ENCODE results near the gene PRRG1. TPM values are rescaled to one million over a fixed set of nuclear protein-coding genes. Genes with fewer than 3 reads are reported as not detected.

The PRRG1 gene
- total RNA-seq, 1 donor from 2014 or later, result not detected

- peaks cover 20% of the 10 kb centered on the region for H3K27me3 Mint-ChIP-seq (ENCODE audit: low read depth)
- peaks cover 2% of the 10 kb centered on the region for H3K4me1 Mint-ChIP-seq (ENCODE audit: low read depth)
- no peaks in the 10 kb centered on the region for H3K36me3 Mint-ChIP-seq (ENCODE audit: low read depth)
- H3K27ac Mint-ChIP-seq, result no peak overlapping the region
- intact Hi-C loops (cut with micrococcal nuclease), result no loop called here
- H3K4me3 Mint-ChIP-seq (ENCODE audit: low read depth), result no peak overlapping the region
- DNase-seq (ENCODE audit: low spot score), result no peak
- H3K9me3 Mint-ChIP-seq, result no peaks in the 10 kb centered on the region
These were observed 268 bp upstream of the PRRG1 start for GRCh38 chrX:37348971-37349220.

GRCh38 chrX:37350034-37350365 is 836 bp downstream of the PRRG1 start:
- Mint-ChIP-seq H3K36me3 (ENCODE audit: low read depth) (no peaks in the 10 kb centered on the region), H3K4me3 (ENCODE audit: low read depth) (no peak overlapping the region), H3K27ac (no peak overlapping the region), H3K27me3 (ENCODE audit: low read depth) (peaks cover 20% of the 10 kb centered on the region), H3K9me3 (no peaks in the 10 kb centered on the region), H3K4me1 (ENCODE audit: low read depth) (peaks cover 2% of the 10 kb centered on the region)
- DNase-seq (ENCODE audit: low spot score), result no peak
- intact Hi-C loops (cut with micrococcal nuclease), result no loop called here

- intact Hi-C loops (cut with micrococcal nuclease), result no loop called here
- Mint-ChIP-seq H3K27me3 (ENCODE audit: low read depth) (peaks cover 13% of the 10 kb centered on the region), H3K9me3 (no peaks in the 10 kb centered on the region), H3K4me1 (ENCODE audit: low read depth) (peaks cover 2% of the 10 kb centered on the region), H3K4me3 (ENCODE audit: low read depth) (no peak overlapping the region), H3K36me3 (ENCODE audit: low read depth) (no peaks in the 10 kb centered on the region), H3K27ac (no peak overlapping the region)
- no peak for DNase-seq (ENCODE audit: low spot score)
These were observed 4.5 kb downstream of the PRRG1 start for GRCh38 chrX:37353646-37354045.

- Mint-ChIP-seq H3K27ac (no peak overlapping the region), H3K27me3 (ENCODE audit: low read depth) (no peaks in the 10 kb centered on the region), H3K4me1 (ENCODE audit: low read depth) (no peaks in the 10 kb centered on the region), H3K4me3 (ENCODE audit: low read depth) (no peak overlapping the region), H3K9me3 (no peaks in the 10 kb centered on the region), H3K36me3 (ENCODE audit: low read depth) (no peaks in the 10 kb centered on the region)
- intact Hi-C loops (cut with micrococcal nuclease), result no loop called here
- DNase-seq (ENCODE audit: low spot score), result no peak
These were observed 8.3 kb downstream of the PRRG1 start for GRCh38 chrX:37357436-37357835.

- Mint-ChIP-seq H3K36me3 (ENCODE audit: low read depth) (no peaks in the 10 kb centered on the region), H3K4me3 (ENCODE audit: low read depth) (no peak overlapping the region), H3K4me1 (ENCODE audit: low read depth) (no peaks in the 10 kb centered on the region), H3K27me3 (ENCODE audit: low read depth) (no peaks in the 10 kb centered on the region), H3K27ac (no peak overlapping the region), H3K9me3 (no peaks in the 10 kb centered on the region)
- DNase-seq (ENCODE audit: low spot score), result no peak
- intact Hi-C loops (cut with micrococcal nuclease), result no loop called here
These were observed 12.4 kb downstream of the PRRG1 start for GRCh38 chrX:37361596-37361995.

GRCh38 chrX:37364666-37365065 is 15.5 kb downstream of the PRRG1 start:
- H3K27ac Mint-ChIP-seq, result no peak overlapping the region
- no peaks in the 10 kb centered on the region for H3K36me3 Mint-ChIP-seq (ENCODE audit: low read depth)
- H3K4me1 Mint-ChIP-seq (ENCODE audit: low read depth), result no peaks in the 10 kb centered on the region
- H3K9me3 Mint-ChIP-seq, result no peaks in the 10 kb centered on the region
- intact Hi-C loops (cut with micrococcal nuclease), result no loop called here
- H3K4me3 Mint-ChIP-seq (ENCODE audit: low read depth), result no peak overlapping the region
- DNase-seq (ENCODE audit: low spot score), result no peak
- H3K27me3 Mint-ChIP-seq (ENCODE audit: low read depth), result no peaks in the 10 kb centered on the region

GRCh38 chrX:37367946-37368345 is 18.8 kb downstream of the PRRG1 start:
- no peak for DNase-seq (ENCODE audit: low spot score)
- H3K27me3 Mint-ChIP-seq (ENCODE audit: low read depth), result no peaks in the 10 kb centered on the region
- H3K9me3 Mint-ChIP-seq, result no peaks in the 10 kb centered on the region
- H3K4me3 Mint-ChIP-seq (ENCODE audit: low read depth), result no peak overlapping the region
- H3K4me1 Mint-ChIP-seq (ENCODE audit: low read depth), result no peaks in the 10 kb centered on the region
- H3K27ac Mint-ChIP-seq, result no peak overlapping the region
- intact Hi-C loops (cut with micrococcal nuclease), result no loop called here
- no peaks in the 10 kb centered on the region for H3K36me3 Mint-ChIP-seq (ENCODE audit: low read depth)

- H3K4me3 Mint-ChIP-seq (ENCODE audit: low read depth), result no peak overlapping the region
- H3K27ac Mint-ChIP-seq, result no peak overlapping the region
- no peaks in the 10 kb centered on the region for H3K4me1 Mint-ChIP-seq (ENCODE audit: low read depth)
- H3K27me3 Mint-ChIP-seq (ENCODE audit: low read depth), result no peaks in the 10 kb centered on the region
- DNase-seq (ENCODE audit: low spot score), result no peak
- no peaks in the 10 kb centered on the region for H3K9me3 Mint-ChIP-seq
- intact Hi-C loops (cut with micrococcal nuclease), result no loop called here
- no peaks in the 10 kb centered on the region for H3K36me3 Mint-ChIP-seq (ENCODE audit: low read depth)
These were observed 21.5 kb downstream of the PRRG1 start for GRCh38 chrX:37370499-37371141.

GRCh38 chrX:37371578-37371991 is 22.4 kb downstream of the PRRG1 start:
- no peak for DNase-seq (ENCODE audit: low spot score)
- Mint-ChIP-seq H3K36me3 (ENCODE audit: low read depth) (no peaks in the 10 kb centered on the region), H3K27ac (no peak overlapping the region), H3K9me3 (no peaks in the 10 kb centered on the region), H3K4me1 (ENCODE audit: low read depth) (no peaks in the 10 kb centered on the region), H3K4me3 (ENCODE audit: low read depth) (no peak overlapping the region), H3K27me3 (ENCODE audit: low read depth) (no peaks in the 10 kb centered on the region)
- intact Hi-C loops (cut with micrococcal nuclease), result no loop called here

GRCh38 chrX:37378404-37378803 is 29.2 kb downstream of the PRRG1 start:
- no peak overlapping the region for H3K4me3 Mint-ChIP-seq (ENCODE audit: low read depth)
- H3K36me3 Mint-ChIP-seq (ENCODE audit: low read depth), result no peaks in the 10 kb centered on the region
- intact Hi-C loops (cut with micrococcal nuclease), result no loop called here
- H3K9me3 Mint-ChIP-seq, result no peaks in the 10 kb centered on the region
- no peak for DNase-seq (ENCODE audit: low spot score)
- H3K27me3 Mint-ChIP-seq (ENCODE audit: low read depth), result no peaks in the 10 kb centered on the region
- no peak overlapping the region for H3K27ac Mint-ChIP-seq
- no peaks in the 10 kb centered on the region for H3K4me1 Mint-ChIP-seq (ENCODE audit: low read depth)

GRCh38 chrX:37378830-37379229 is 29.7 kb downstream of the PRRG1 start:
- DNase-seq (ENCODE audit: low spot score), result no peak
- Mint-ChIP-seq H3K36me3 (ENCODE audit: low read depth) (no peaks in the 10 kb centered on the region), H3K4me1 (ENCODE audit: low read depth) (no peaks in the 10 kb centered on the region), H3K27ac (no peak overlapping the region), H3K27me3 (ENCODE audit: low read depth) (no peaks in the 10 kb centered on the region), H3K4me3 (ENCODE audit: low read depth) (no peak overlapping the region), H3K9me3 (no peaks in the 10 kb centered on the region)
- intact Hi-C loops (cut with micrococcal nuclease), result no loop called here

GRCh38 chrX:37380256-37380655 is 31.1 kb downstream of the PRRG1 start:
- no peaks in the 10 kb centered on the region for H3K36me3 Mint-ChIP-seq (ENCODE audit: low read depth)
- no peak overlapping the region for H3K4me3 Mint-ChIP-seq (ENCODE audit: low read depth)
- no peaks in the 10 kb centered on the region for H3K4me1 Mint-ChIP-seq (ENCODE audit: low read depth)
- no peak for DNase-seq (ENCODE audit: low spot score)
- H3K9me3 Mint-ChIP-seq, result no peaks in the 10 kb centered on the region
- intact Hi-C loops (cut with micrococcal nuclease), result no loop called here
- H3K27me3 Mint-ChIP-seq (ENCODE audit: low read depth), result no peaks in the 10 kb centered on the region
- H3K27ac Mint-ChIP-seq, result no peak overlapping the region

- H3K4me1 Mint-ChIP-seq (ENCODE audit: low read depth), result no peaks in the 10 kb centered on the region
- H3K9me3 Mint-ChIP-seq, result no peaks in the 10 kb centered on the region
- H3K27me3 Mint-ChIP-seq (ENCODE audit: low read depth), result no peaks in the 10 kb centered on the region
- no peak overlapping the region for H3K4me3 Mint-ChIP-seq (ENCODE audit: low read depth)
- intact Hi-C loops (cut with micrococcal nuclease), result no loop called here
- no peak overlapping the region for H3K27ac Mint-ChIP-seq
- no peak for DNase-seq (ENCODE audit: low spot score)
- H3K36me3 Mint-ChIP-seq (ENCODE audit: low read depth), result no peaks in the 10 kb centered on the region
These were observed 31.8 kb downstream of the PRRG1 start for GRCh38 chrX:37380924-37381323.

GRCh38 chrX:37383313-37383712 is 34.1 kb downstream of the PRRG1 start:
- Mint-ChIP-seq H3K4me3 (ENCODE audit: low read depth) (no peak overlapping the region), H3K9me3 (no peaks in the 10 kb centered on the region), H3K27ac (no peak overlapping the region), H3K36me3 (ENCODE audit: low read depth) (no peaks in the 10 kb centered on the region), H3K4me1 (ENCODE audit: low read depth) (no peaks in the 10 kb centered on the region), H3K27me3 (ENCODE audit: low read depth) (no peaks in the 10 kb centered on the region)
- intact Hi-C loops (cut with micrococcal nuclease), result no loop called here
- no peak for DNase-seq (ENCODE audit: low spot score)

Data from activated T-helper 2 cell treated with anti-CD3 and anti-CD28 coated beads, Interferon-gamma antibody, Interleukin-2, Interleukin-4, amounts not matched to agents 10 μg/mL and 5 μg/mL and 100 μg/mL, durations not matched to agents 14 hours and 24 hours and 36 hours (primary cell).